NCI-H1105 treated with DMSO at 0.1 percent for 48 hours (cell line): Measurements from ENCODE around the gene KDM4C.
"Not testable (repeated sequence)": the region's sequence is repeated elsewhere in the genome, so short reads cannot be mapped to it uniquely, and the experiment has no call there.

ENCODE experiments used
- DNase-seq: peaks from one replicate; lab custom pipeline; 2025; lab: John Stamatoyannopoulos, UW

Gene KDM4C

DNA sequence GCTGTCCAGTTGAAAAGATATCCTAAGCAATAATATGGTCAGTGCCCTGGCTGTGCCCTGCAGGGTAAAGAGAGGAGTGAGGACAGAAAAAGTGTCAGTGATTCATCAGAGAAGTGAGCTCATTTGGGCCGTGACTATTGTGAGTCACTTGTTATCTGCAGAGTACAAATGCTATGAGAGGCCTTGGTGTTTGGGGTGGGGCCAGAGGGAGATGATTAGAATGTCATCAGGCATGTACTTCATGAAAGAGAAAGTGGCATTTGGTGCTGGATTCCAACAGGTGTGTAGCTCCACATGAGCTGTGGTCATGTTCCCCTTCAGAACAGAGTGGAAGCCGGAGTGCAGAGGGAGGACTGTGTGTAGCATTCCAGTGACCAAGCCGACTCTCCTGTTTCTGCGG lies 174.1 kb downstream of the KDM4C start:
- no peak for DNase-seq

DNA sequence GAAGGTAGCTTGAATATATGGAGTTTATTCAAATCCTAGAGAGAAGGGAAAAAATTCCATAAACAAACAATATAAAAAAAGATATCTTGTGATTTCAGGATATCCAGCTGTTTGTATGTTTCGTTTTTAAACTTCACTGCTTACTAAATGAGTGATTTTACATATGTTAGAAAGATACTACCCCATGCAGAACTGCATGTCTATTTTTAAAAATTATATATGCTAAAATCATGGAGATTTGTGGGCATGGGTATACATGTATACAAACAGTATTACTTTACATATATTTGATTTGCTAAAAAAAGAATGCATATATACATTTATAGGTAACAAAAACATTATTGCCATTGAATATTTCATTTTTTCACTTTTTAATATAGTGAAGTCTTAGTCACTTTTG lies 178.3 kb downstream of the KDM4C start:
- DNase-seq = no peak

DNA sequence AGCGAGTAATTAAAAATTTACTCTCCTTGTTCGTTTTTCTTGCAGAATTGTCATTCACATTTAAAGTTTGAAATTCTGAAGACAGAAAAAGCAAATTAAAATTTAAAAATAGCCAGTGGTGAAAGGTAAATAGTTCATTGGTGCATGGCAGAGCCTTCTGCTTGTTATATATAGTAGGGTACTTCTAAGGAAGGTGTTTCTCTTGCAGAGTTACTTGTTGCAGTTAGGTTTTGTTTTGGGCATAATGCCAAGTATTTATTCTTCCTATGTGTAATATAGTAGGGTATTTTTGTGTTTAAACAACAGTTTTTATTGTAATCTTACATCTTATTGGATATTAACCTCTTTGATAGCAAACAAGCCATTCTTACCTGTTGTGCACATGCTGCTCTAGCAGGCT lies 179.4 kb downstream of the KDM4C start:
- no peak for DNase-seq

DNA sequence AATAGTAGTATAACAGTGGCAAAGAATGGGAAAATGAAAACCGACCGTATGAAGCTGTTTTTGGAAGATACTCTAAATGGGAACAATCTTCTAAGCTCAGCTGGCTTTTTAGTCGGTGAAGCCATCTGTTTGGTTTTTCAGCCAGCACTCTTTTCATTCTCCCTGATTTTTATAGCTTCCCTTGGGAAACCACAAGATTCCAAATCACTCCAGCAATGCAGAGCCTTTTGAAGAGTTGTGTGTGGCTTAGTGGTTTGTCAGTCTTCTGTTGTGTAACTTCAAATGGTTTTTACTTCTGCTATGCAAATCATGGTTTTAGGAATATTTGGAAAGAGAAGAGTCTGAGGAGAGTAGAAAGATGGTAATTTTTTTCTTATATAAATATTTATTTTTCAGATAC lies 180.7 kb downstream of the KDM4C start:
- DNase-seq = no peak

DNA sequence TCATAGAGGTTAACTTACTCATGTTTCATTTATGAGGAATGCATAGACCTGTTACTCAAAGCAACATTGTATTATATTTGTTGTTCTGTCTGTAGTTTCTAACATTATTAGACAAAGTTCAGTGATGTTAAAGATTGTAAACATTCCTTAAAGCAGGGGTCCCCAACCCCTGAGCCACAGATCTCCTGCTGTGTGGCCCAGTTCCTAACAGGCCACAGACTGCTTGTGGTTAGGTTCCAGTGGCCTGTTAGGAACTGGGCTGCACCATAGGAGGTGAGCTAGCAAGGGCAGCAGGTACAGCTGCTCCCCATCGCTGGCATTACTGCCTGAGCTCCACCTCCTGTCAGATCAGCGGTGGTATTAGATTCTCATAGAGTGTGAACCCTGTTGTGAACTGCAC lies 181.1 kb downstream of the KDM4C start:
- no peak for DNase-seq

DNA sequence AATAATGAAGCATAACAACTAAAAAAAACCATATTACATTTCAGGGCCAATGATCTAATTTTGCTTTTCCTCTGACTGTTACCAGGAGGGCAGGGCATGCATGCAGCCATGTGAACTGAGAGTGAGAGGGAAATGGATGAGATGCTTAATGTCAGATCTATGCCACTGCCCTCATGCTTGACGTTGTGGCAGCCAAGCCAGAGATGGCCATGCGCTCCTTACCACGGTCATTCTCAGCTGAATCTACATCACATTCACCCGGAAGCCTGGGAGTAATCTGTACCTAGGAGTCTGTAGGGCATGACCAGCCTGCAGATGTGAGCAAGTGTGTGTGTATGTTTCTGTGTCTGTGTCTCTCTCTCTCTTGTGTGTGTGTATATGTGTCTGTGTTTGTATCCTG lies 183.7 kb downstream of the KDM4C start:
- no peak for DNase-seq

DNA sequence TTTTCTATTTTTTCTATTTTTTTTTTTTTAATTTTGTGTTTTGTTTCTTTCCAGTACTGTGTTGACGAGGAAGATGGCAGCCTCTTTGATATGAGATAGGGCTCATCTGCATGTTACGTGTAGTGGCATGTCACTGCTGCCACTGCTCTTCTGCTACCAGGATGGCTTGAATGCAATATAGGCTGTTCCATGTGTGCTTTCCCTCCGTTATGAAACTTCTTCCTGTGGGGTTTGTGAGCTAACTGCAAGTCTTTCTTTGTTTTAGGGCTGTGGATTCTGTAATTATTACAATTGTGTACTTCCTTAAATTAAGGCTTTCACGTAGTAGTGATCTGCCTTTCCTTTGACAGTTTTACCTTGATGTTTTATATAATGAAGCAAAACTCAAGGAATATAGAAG lies 184.6 kb downstream of the KDM4C start:
- DNase-seq = no peak

DNA sequence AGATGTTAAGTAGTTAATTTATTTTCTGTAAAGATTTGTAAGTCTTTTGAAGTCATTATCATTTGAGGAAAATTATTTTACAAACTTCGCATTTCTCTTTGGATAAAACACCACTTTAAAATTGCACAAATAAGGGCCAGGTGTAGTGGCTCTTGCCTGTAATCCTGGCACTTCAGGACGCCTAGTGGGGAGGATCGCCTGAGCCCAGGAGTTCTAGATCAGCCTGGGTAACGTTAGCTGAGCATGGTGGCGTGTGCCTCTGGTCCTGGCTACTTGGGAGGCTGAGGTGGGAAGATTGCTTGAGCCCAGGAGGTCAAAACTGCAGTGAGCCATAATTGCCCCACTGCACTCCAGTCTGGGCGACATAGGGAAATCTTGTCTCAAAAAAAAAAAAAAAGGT lies 185.5 kb downstream of the KDM4C start:
- no peak for DNase-seq

DNA sequence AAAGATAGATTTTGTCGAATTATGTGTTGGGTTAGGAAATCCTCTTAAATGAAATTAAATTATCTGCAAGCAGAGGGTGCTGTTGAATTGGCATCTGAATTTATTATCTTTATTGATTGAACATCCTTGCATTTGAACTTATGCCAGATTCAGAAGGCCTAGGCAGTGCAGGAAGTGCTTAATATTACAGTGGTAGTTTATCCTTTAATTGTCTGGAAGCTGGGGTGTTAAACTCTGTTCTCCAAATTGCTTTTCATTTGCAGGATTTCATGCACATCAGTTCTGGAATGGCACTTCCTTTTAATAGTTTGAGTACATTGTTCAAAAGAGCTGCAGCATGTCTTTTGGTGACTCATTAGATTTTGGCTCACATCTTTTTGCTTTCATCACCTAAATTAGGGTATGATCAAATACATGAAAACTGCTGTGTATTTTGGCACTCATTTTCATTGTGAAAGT lies 186.3 kb downstream of the KDM4C start:
- peak; percentile 62 for DNase-seq

DNA sequence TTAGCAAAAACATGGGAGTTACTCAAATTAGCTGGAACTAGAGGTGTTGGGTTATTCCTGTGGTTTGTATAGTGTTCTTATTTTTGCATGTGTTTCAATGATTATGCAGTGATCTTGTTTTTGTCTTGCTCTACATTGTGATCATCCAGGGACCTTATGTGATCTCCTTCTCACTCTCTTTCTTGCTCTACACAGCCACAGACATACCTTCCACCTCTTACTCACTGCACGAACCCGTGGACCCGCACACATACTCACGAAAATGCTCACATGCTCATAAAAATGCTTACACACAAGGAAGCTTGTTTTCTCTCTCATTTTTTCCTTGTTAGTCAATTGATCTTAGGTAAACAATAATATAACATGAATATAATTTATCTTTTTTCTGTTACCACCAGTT lies 187.1 kb downstream of the KDM4C start:
- DNase-seq = no peak

DNA sequence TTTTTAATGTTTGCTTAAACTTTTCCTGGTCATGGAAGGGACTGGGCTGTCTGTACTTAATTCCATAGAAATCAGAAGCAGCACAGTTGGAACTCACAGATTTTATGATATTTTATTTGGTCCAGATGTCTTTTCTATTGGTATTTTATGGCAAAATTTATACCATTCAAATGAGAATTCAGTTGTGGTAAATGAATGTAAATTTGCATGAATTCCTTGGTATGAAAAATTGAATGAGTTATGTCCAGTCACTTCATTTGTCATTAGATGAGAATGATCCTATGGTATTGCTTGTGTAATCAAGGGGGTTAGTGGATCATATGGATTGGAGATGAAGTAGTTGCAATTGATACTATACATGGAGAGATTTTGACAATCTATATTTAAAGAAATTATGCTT lies 188.0 kb downstream of the KDM4C start:
- no peak for DNase-seq

DNA sequence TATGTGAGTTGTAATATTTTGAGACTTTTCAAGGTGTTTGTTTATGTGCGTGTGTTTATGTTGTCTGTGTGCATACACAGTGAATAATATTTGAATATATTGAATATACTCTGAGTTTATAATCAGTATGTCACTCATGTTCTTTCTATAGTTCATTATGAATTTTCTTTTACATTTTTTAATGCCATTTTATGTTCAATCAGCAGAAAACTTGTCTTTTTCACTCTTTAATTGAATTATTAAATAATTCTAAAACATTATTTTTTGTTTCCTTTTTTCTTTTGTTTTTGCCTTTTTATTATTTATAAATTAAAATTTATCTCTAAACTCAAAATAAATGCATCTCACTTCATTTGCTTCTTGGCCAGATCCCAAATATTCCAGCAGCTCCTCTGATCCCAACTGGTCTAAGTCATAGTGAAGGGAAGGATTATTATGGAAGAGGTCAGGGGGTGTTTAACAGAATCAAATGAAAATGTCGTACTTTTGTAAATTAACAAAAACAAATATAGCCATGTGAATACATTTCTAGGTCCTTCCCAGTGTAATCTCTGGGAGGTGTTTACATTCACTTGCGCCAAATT lies 188.9 kb downstream of the KDM4C start:
- no peak for DNase-seq

DNA sequence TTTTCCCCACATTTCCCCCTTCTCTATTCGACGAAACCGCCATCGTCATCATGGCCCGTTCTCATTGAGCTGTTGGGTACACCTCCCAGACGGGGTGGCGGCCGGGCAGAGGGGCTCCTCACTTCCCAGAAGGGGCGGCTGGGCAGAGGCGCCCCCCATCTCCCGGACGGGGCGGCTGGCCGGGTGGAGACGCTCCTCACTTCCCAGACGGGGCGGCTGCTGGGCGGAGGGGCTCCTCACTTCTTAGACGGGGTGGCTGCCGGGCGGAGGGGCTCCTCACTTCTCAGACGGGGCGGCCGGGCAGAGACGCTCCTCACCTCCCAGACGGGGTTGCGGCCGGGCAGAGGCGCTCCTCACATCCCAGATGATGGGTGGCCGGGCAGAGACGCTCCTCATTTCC lies 191.1 kb downstream of the KDM4C start:
- not testable (repeated sequence) for DNase-seq

DNA sequence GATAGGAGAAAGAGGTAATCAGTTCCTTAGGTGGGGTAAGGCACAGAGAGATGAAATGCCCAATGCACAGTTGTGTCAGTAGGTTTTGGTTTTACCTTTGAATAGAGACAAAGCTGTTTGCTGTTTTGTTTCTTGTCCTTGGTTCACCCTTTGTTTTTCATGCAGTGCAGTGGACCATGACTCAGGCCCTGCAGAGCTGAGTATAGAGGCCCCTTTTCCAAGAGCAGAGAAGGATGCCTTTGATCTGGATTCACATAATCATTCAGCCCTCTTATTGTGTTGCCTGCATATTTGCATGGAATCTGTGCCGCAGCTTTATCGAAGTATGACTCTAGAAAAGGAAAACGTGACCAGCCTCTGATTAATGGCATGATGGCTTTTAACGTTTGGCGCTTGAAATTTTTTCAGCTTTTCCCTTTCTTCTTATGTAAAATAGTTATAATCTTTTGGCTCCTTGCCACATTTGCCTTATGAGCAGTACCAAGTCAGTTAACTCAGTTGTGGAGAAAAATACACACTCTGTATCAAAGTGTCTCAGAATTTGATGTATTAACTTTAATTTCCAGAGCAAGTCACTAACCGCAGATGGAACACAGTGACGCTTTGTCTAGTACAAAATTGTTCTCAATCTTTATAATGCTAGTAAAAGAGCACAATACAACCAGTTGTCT lies 197.6 kb downstream of the KDM4C start:
- peak; percentile 23 for DNase-seq

DNA sequence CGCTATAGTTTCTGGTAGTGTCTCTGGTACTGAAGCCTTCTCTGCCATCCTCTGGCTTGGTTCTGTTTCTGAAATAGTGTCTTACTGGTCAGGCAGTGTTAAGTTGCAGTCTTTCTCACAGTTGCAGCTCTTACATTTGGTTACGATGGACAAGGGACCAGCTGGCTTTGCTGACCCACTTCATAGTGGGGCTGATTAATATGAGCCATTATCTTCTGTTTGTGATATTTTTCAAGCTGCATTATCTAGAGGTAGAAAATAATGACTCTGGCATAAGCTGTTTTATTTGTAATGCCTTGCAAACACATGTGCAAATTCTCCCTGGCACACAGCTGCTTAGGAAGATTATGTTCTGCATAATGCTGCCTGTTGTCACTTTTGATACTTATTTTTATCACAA lies 199.1 kb downstream of the KDM4C start:
- peak; percentile 39 for DNase-seq

DNA sequence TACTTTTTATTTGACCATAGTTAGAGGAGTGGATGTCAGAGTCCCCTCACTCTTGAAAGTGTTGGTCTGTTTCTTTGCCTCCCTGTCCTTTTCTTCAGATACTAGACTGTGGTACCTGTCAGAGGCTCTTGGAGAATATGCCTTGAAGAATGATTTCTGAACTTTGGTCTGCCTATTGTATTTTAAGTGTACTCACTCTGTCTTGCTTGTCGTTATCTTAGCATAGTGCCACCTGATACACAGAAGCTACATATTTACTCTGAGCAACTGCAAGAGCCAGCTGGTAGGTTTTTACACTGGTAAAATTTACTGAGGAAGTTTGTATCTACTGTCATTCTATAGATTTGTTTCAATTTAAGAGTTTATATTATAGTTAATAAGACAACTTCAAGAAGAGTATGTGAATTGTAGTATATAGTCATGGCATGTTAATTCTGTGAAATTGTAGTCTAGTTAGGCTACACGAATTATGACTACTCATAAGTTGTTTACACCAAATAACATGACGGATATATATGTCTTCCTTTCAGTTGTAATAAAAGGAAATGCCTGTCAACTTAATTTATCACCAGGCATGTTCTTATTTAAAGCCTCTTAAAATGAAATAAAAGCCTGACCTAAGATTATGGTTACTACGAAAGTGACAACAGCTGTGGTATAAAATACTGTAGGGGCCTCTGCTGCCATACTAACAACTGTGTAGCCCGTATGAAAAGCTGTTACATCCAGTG lies 201.7 kb downstream of the KDM4C start:
- no peak for DNase-seq

DNA sequence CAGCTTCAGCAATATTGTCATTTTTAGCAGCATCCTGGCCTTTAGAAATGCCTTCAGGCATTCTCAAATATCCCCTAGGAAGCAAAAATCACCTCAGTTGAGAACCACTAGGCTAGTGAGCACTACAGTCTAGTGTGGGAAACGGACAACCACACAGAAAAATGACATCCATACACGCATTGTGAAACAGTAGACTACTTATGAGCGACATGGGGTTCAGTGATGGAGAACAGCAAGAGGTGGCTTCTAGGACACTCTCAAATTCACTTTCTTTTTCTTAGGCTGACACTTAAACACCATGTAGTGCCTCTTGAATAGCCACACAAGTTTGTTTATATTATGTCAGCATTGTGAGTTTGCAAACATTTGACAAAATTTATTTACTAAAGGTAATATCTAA lies 203.0 kb downstream of the KDM4C start:
- no peak for DNase-seq

DNA sequence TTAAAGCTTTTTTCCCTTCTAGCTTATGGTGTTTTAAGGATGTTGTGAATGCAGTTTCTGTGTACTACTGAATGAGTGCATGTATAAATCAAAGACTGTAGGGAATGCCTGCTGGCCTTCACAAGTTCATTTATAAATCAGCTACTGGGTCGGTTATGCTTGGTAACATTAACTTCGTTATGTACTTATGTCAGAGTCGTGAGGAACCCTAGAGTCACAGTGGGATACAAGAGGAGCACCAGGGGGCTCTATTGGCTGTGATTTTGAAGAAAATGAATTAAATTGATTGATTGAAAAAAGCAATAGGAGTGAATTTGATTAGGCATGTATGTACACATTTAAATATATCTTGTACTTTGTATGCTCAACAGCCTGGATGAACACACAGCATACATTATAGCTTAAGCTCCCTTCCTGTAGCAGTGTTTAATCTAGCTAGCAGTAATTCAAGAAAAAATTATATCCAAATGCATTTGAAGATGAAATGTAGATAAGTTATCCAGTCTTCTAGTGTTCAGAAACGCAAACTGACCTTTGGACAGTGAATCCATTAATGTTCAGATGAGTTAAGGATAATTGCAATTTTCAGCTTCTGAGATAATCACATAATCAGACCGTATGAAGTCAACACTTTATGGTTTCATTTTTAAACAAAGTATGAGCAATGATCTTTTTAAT lies 204.2 kb downstream of the KDM4C start:
- no peak for DNase-seq

DNA sequence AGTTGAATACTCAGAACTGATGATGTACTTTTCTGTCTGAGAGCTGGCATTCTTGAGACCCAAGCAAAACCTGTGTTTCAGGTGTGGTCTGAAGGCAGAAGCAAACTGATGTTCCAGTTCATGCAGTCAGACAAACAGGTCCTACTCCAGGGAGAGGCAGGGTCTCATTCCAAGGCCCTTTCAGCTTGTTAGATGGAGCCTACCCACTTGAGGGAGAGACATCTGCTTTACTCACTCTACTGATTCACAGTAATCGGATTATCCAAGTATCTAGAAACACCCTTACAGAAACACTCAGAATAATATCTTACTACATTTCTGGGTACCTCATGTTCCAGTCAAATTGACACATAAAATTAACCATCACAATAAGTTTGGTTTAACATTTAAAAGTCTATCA lies 207.8 kb downstream of the KDM4C start:
- DNase-seq = no peak

DNA sequence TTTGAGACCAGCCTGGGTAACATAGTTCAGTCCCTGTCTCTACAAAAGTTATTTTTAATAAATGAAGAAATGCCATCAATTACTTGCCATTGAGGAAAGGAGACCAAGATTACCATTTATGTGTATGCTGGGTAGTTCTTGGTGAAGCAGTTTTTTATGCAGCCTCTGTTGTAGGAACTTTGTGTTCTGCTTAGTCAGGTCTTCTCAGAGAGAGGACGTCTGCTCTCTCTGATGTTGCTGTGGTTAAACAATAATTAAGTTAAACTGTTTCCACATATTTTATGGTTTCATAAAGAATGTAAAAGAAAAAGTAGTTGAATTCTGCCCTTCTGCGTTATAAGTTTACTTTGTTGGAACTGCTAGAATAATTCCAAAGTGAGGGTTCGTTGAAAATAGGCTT lies 210.5 kb downstream of the KDM4C start:
- no peak for DNase-seq

DNA sequence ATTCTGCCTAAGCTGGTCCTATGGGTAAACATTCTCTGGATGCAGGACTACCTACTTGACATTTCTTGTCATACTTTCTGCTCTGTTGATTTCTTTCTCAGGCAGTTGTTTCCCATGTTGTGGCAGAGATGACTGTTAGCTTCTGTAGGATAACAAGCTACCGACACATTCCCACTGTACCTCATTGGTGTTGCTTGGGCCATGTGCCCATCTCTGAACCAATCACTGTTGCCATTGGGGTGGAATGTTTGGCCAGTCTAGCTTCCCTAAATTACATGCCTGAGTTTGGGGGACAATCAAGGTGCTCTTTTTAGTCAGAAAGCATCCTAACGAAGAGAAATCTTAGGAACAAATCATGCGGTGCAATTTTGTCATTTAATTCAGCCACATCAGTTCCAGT lies 212.0 kb downstream of the KDM4C start:
- no peak for DNase-seq

DNA sequence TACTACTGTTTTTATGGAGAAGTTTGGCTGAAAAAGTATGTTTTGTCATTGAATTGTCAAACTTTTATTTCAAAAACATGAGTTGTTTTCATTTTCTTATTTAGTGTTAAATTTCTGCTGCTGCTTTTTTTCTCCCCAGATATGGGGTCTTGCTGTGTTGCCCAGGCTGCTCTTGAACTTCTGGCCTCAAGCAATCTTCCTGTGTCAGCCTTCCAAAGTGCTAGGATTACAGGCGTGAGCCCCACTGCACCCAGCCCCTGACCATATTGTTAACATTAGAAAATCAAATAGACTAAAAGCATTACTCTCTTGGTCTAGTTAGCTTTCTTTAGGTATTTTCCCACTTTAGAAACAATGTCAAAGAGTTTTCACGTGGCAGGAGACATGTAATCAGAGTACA lies 215.3 kb downstream of the KDM4C start:
- DNase-seq = no peak

DNA sequence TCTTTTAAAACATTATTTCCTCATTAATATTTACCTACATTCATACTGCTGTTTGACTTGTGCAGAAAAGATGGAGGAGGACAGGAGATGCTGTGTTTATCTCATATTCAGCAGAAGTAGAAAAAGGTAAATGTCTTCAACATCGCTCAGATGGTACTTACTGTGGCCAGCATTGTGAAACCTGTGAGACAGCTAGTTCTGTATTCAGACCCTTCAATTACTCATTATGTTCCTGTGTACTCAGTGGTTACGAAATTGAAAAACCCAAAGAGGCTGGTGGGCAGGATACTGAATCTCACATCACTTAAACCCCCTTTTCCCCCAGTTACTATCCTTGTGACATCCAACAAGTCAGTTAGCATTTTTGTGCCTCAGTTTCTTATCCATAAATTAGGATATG lies 216.0 kb downstream of the KDM4C start:
- no peak for DNase-seq
